ENCODE data around the gene HPSE. TPM values are rescaled to one million over a fixed set of nuclear protein-coding genes. Genes with fewer than 3 reads are reported as not detected.

Gene HPSE
- total RNA-seq, 4 donors from 2014 or later = 0.05 to 0.42 (median 0.25) TPM

GRCh38 chr4:83320548-83320947 is 14.1 kb downstream of the HPSE start:
- Histone ChIP-seq H3K36me3 (no peaks in the 10 kb centered on the region), H3K27ac (no peak overlapping the region), H3K4me1 (no peaks in the 10 kb centered on the region), H3K27me3 (no peaks in the 10 kb centered on the region), H3K4me3 (no peak overlapping the region), H3K9me3 (no peaks in the 10 kb centered on the region)
- peak in 1 of 2 donors; percentile 36 for ATAC-seq
- DNase-seq = peak; percentile 25 to 38
- TF ChIP-seq POLR2A (IDR thresholded peaks at IDR 0.05) = no peak
- TF ChIP-seq CTCF (IDR thresholded peaks at IDR 0.05 in 4 of 5, conservative IDR thresholded peaks at IDR 0.05 in 1 of 5) = no peak
- intact Hi-C loops (cut with DNase I; ENCODE audit: low total_unique reads) = no loop called here
- in situ Hi-C loops (cut with MboI; ENCODE audit: low sequenced_read_pairs in 4 of 4) = no loop called here

- no peak for DNase-seq
- in situ Hi-C loops (cut with MboI; ENCODE audit: low sequenced_read_pairs in 4 of 4) = no loop called here
- TF ChIP-seq POLR2A (IDR thresholded peaks at IDR 0.05) = no peak
- no peak for TF ChIP-seq CTCF (IDR thresholded peaks at IDR 0.05 in 4 of 5, conservative IDR thresholded peaks at IDR 0.05 in 1 of 5)
- Histone ChIP-seq H3K4me3 (no peak overlapping the region), H3K36me3 (no peaks in the 10 kb centered on the region), H3K27ac (no peak overlapping the region), H3K4me1 (no peaks in the 10 kb centered on the region), H3K9me3 (no peaks in the 10 kb centered on the region), H3K27me3 (no peaks in the 10 kb centered on the region)
- no peak for ATAC-seq
- intact Hi-C loops (cut with DNase I; ENCODE audit: low total_unique reads) = no loop called here
These were observed 16.0 kb downstream of the HPSE start for GRCh38 chr4:83318666-83319065.

GRCh38 chr4:83317671-83318070 is 17.0 kb downstream of the HPSE start:
- in situ Hi-C loops (cut with MboI; ENCODE audit: low sequenced_read_pairs in 4 of 4) = no loop called here
- Histone ChIP-seq H3K4me3 (no peak overlapping the region), H3K36me3 (no peaks in the 10 kb centered on the region), H3K27ac (no peak overlapping the region), H3K4me1 (no peaks in the 10 kb centered on the region), H3K9me3 (no peaks in the 10 kb centered on the region), H3K27me3 (no peaks in the 10 kb centered on the region)
- TF ChIP-seq POLR2A (IDR thresholded peaks at IDR 0.05) = no peak
- no peak for TF ChIP-seq CTCF (IDR thresholded peaks at IDR 0.05 in 4 of 5, conservative IDR thresholded peaks at IDR 0.05 in 1 of 5)
- ATAC-seq (no peak), DNase-seq (no peak)
- intact Hi-C loops (cut with DNase I; ENCODE audit: low total_unique reads) = no loop called here

GRCh38 chr4:83316459-83317165 is 18.0 kb downstream of the HPSE start:
- Histone ChIP-seq H3K27ac (no peak overlapping the region), H3K4me3 (no peak overlapping the region), H3K4me1 (no peaks in the 10 kb centered on the region), H3K36me3 (no peaks in the 10 kb centered on the region), H3K9me3 (no peaks in the 10 kb centered on the region), H3K27me3 (no peaks in the 10 kb centered on the region)
- in situ Hi-C loops (cut with MboI; ENCODE audit: low sequenced_read_pairs in 4 of 4) (no loop called here), intact Hi-C loops (cut with DNase I; ENCODE audit: low total_unique reads) (no loop called here)
- DNase-seq = no peak
- TF ChIP-seq CTCF (IDR thresholded peaks at IDR 0.05 in 4 of 5, conservative IDR thresholded peaks at IDR 0.05 in 1 of 5) = no peak
- TF ChIP-seq POLR2A (IDR thresholded peaks at IDR 0.05) = no peak
- no peak for ATAC-seq
